Transverse colon (tissue), 3 donors: ENCODE data around the gene STYK1.

Experiments
- CTCF ChIP-seq, 5 experiments: fragments of 200-600 bp in 3 of 5; fragments of 450-650 bp in 2 of 5; sonication (generic) in 3 of 5; IDR thresholded peaks; 1 replicate in 2 of 5; 2 replicates in 3 of 5; pipeline ENCODE4 v1.5.1; 2016 to 2017; ENCODE audit warnings: antibody characterized with exemption in 5 of 5, inconsistent platforms in 3 of 5, mild to moderate bottlenecking in 2 of 5, moderate library complexity in 1 of 5
- EP300 ChIP-seq: sonication (generic); formaldehyde crosslinking; IDR thresholded peaks from one replicate; pipeline ENCODE4 v1.6.1; 2017; ENCODE audit warnings: antibody characterized with exemption, low read depth
- POLR2A ChIP-seq: fragments of 450-650 bp; IDR thresholded peaks from one replicate; pipeline ENCODE4 v1.6.1; 2016; ENCODE audit warnings: antibody characterized with exemption, mild to moderate bottlenecking, moderate library complexity

GRCh38 chr12:10667581-10667980 is 6.3 kb downstream of the STYK1 start:
- TF ChIP-seq CTCF (IDR thresholded peaks at IDR 0.05) (no peak), POLR2A (no peak), EP300 (no peak)
